SKM-1 (cell line): Measurements from ENCODE around the gene ZCWPW1.

Experiments
- DNase-seq: peaks from one replicate; lab custom pipeline; 2025; ENCODE audit not compliant: unreplicated experiment; lab: John Stamatoyannopoulos, UW

Gene ZCWPW1

DNA sequence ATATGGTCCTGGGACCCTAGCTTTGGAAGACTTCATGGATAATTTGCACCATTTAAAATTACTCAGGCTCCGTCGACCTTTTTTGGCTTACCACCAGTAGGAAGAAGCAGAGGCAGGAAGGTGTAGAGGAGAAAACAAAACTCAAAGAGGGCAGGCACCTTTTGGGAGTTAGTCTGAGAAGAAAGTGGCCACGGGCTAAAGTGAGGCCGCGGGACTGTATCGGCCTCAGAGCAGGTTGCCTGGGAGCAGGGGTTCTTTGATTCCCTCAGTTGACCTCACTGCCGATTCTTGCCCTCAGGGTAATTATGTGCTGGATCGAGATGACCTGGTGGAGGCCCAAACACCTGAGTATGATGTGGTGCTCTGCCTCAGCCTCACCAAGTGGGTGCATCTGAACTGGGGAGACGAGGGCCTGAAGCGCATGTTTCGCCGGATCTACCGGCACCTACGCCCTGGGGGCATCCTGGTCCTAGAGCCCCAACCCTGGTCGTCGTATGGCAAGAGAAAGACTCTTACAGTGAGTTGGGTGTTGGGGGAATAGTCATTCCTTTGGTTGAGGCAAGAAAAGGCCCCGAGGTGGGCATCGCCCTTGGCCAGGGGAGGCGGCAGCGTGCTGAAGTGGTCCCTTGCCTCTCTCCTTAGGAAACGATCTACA, 4.2 kb upstream of the ZCWPW1 start:
- DNase-seq: no peak

DNA sequence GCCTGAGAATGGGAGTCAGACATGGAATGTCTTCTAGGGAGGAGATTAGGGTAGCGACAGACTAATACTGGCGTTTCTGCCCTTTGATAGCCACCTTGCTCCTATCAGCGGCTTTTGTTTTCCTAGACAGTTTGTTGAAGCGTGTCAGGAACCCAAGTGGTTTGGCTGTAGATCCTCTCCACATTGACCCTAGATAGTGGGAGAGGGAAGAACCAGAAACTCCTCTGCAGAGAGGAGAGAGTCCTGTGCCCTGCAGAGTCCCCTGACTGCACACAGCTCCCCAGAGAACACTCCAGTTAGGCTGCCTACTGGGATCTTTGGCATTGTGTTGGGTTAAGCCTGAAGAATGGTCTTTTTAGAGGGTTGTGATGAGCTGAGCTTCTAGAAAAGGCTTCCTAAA, 3.5 kb upstream of the ZCWPW1 start:
- no peak for DNase-seq

DNA sequence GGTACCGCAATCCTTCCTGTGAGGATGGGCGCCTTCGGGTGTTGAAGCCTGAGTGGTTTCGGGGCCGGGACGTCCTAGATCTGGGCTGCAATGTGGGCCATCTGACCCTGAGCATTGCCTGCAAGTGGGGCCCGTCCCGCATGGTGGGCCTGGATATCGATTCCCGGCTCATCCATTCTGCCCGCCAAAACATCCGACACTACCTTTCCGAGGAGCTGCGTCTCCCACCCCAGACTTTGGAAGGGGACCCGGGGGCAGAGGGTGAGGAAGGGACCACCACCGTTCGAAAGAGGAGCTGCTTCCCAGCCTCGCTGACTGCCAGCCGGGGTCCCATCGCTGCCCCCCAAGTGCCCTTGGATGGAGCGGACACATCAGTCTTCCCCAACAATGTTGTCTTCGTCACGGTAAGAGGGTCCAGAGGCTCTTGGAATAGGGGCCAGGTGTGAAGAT, 2.8 kb upstream of the ZCWPW1 start:
- DNase-seq: no peak

DNA sequence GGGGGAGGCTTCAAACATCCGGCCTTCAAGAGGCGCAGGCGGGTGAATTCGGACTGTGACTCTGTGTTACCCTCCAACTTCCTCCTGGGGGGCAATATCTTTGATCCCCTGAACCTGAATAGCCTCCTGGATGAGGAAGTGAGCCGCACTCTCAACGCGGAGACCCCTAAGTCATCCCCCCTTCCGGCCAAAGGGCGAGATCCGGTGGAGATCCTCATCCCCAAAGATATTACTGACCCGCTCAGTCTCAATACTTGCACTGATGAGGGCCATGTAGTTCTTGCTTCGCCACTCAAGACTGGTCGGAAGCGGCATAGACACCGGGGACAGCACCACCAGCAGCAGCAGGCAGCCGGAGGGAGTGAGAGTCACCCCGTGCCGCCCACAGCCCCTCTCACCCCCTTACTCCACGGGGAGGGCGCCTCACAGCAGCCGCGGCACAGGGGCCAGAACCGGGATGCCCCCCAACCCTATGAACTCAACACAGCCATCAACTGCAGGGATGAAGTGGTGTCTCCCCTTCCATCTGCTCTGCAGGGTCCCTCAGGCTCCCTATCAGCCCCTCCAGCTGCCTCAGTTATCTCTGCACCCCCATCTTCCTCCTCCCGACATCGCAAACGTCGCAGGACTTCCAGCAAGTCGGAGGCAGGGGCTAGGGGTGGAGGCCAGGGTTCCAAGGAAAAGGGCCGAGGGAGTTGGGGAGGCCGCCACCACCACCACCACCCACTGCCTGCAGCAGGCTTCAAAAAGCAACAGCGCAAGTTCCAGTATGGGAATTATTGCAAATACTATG, 2.2 kb upstream of the ZCWPW1 start:
- no peak for DNase-seq

DNA sequence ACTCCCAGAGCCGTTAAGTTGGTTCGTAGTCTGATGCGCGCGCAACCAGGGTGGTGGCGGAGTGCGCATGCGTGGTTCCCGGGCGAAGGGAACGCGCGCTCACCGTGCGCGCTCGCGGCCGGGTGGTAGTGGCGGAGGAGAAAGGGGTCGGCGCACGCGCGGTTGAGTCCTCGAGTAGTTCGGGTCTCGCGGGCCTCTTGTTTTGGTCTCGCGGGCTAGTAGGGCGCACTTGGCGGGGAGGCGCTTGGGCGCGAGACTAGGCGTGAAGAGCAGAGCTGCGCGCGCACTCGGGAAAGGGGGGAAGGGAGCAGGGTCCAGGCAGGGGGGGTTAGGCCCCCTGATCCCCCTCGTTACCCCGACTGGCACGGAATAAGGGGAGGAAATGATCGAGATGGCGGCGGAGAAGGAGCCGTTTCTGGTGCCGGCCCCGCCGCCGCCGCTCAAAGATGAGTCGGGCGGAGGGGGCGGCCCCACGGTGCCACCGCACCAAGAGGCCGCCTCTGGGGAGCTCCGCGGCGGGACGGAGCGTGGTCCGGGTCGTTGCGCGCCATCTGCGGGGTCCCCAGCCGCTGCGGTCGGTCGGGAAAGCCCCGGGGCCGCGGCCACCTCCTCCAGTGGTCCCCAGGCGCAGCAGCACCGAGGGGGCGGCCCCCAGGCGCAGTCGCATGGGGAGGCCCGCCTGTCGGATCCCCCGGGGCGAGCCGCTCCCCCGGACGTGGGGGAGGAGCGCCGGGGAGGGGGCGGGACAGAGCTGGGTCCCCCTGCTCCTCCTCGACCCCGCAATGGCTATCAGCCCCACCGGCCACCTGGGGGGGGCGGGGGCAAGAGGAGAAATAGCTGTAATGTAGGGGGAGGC, 1.4 kb upstream of the ZCWPW1 start, which contains the start of gene MEPCE:
TSS of gene MEPCE (plus strand) at position 195 of the 856 bp plus-strand sequence. CDS start at position 383, 188 bp downstream.
- peak; percentile 81 for DNase-seq

DNA sequence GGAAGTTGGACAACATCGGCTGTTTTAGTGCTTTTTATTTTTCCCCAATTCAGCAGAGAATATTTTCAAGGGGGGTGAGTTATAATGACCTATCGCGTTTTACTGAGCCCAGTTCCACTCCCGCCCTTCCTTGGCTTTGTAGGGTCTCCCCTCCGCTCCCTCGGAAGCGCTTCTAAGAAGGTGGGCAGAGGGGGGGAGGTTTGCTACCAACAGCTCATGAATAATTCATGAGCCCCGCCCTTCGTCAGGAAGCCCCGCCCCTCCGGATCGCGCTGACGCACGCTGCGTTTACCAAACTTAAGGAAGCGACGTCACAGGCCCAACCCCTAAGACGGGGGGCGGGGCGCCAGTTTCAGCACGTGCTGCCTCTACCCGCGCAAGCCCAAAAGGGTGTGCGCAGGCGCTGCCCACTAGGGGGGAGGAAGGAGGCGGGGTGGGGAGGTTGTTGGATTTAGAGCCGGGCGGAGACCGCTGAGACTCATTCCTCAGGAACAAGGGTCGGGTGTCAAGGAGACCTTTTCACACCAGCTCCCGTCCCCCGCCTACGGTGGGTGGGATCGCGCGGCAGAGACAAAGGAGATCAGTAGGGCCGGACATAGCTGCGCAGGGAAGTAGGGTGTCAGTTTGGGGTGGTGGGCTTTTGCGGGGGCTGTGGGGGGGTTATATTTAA, 599 bp upstream of the ZCWPW1 start:
- DNase-seq: peak; percentile 97

DNA sequence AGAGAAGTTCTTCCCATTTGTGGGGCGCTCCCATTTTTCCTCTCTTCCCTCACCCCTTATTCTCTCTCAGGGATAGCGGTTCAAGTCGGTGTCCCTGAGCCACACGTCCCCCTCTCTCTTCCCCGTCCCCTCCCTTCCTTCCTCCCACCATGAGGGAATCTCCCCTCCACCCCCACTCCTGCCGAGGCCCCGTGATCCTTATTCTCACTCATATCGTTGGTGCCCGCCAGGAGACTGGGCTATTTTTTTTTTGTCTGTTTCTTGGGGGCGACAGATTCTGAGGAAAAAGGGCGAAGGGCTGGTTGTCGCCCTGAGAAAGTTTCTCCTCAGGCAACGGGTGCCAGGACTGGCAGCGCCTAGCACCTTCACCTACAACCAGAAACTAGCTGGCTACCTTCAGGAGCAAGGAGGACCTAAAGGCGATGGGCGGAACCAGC, 723 bp downstream of the ZCWPW1 start:
- DNase-seq: no peak

DNA sequence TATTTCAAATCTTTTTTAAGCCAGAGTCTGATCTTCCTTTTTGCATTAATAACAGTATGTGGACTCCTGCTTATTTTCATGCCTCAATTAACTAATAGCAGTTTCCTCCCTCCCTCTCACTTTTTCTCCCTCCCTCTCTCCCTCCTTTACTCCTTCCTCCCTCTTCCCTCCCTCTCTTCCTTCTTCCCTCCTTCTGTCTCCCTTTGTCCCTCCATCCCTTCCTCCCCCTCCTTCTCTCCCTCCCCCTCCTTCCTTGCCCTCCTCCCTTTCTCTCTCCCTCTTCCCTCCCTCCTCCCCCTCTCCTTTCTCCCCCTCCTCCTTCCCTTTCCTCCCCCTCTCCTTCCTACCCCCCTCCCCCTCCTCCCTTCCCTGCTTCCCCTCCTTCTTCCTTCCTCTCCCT, 2.0 kb downstream of the ZCWPW1 start:
- no peak for DNase-seq

DNA sequence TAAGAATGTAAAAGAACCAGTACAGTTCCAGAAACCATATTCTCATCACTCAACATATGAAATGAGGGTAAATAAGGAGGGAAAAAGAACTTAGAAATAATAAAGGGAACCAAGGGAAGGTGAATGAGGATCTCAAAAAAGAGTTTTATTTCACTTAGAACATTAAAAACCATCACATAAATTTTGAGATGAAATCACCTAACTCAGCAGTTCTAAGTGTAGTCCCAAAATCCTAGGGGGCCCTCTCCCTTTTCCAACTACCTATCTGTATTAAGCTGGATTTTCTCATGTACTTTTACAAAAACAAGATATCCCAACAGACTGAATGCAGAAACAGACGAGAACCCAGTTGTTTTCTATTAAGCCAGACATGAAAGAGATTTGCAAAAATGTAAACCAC, 3.2 kb downstream of the ZCWPW1 start:
- DNase-seq: no peak

DNA sequence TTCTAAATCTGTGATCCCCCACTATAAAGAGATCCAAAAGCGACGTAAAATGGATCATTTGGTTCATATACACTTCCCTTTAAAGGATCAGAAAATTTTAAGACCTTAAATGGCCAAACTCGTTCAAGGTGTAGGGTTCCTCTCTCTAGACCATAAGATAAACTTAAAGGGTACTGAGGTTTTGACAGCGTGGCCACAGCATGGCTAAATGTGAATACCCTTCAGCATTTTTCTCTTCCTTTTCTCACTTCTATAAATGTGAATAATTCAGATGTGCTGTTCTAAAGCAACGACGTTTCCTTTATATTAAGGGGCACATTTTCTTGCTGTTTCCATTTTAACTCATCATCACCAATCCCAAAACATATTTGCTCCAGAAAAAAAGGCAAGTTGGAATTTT, 5.2 kb downstream of the ZCWPW1 start:
- no peak for DNase-seq

DNA sequence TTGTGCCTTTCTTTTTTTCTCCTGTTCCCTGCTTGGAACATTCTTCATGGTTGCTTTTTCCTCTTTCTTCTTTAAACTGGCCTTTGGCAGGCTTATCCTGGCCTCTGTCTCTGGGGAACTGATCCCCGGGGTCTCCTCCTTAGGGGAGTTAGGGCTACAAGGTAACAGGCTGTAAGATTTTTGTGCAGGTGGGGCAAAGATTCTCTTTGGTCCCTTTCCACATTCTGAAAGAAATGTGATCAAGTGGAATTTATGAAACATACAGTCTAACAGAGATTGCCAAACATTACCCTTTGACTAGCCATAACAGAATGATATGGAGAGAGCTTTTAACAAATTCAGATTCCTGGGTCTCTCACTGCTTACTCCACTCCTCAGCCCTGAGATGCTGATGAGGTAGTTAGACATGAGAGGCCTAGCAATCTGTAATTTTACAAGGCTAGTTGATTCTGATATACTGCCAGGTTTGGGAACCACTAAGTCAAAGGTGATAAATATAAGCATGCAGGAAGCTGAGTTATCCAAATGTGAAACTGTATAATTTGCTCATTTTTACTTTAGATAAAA, 8.8 kb downstream of the ZCWPW1 start:
- DNase-seq: no peak

DNA sequence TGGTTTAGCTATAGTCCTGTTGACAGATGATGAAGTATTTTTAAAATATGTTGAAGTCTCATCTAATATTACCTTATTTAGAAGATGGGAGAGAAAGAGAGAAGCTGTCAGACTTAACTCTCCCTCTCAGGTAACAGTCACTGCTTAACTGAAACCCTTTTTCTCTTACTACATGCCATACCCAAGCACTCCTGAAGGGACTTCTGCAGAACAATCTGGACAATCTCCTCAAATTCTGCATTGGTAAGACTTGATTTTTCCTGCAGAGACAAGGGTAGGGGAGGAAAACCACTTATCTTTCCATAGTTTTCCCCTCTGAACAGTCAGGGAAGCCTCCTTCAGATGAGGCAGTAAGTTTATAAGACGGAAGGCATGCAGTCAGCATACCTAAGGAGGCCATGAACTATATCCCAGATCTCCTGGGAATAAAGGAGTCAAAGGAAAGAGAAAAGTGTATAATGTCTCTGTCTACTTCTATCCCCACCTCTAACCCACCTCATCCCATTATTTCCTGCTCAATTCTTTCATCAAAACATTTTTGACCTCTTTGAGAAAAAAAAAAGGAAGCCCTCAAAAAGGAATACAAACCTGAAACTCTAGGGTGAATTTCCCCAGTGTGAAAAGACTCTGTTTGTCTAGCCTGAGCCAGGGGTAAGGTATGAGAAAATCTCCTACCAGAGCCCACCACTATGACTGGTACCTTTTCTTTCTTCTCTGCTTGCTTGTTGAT, 9.4 kb downstream of the ZCWPW1 start:
- no peak for DNase-seq

DNA sequence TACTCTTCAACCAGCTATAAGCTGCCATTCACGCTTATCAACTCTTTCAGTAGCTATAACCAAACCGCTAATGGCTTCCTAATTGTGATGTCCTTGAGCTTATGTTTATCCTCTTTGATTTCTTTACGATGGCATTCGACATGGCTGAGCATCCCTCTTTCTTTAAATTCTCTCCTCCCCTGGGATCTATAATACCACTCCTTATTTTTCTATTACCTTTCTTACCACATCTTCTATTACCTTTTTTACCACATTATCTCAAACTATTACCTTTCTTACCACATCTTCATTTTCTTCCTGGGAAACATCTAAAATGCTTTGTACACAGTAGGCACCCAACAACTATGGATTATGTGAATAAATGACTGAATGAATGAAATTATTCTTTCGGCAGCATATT, 13.1 kb downstream of the ZCWPW1 start:
- no peak for DNase-seq

DNA sequence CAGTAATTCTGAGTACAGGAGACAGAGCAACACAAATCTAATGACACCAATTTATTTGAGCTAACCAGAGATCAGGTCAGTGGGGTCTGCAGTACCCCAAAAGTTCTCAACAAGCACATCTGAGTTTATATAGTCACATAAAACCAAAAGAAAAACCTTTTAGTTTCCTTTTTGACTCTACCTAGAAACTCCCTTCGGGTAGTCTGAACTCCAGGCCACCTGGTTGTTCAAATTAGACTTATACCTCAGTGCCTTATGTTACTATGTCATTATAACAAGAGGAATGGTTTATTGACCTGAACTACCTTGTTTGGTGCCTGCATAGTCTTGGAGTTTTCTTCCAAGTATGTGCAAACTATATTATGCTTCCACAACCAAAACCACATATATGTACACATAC, 14.6 kb downstream of the ZCWPW1 start:
- DNase-seq: no peak

DNA sequence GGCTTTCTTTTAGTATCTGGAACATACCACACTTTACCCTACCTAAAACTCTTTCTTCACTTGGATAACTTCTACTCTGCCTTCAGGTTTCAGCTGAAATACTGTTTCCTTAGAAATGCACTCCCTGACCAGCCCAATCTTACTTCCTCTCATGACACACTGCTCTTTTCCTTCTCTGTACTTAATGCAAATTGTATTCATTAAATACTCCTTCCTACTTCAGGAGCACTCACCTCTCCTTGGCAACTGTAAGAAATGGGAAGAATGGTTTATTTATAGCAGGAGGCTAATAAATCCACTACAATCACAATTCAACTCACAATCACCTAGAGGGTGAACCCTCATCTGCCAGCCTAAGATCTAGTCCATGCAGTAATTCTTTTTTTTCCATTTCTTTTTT, 15.2 kb downstream of the ZCWPW1 start:
- DNase-seq: peak; percentile 50

DNA sequence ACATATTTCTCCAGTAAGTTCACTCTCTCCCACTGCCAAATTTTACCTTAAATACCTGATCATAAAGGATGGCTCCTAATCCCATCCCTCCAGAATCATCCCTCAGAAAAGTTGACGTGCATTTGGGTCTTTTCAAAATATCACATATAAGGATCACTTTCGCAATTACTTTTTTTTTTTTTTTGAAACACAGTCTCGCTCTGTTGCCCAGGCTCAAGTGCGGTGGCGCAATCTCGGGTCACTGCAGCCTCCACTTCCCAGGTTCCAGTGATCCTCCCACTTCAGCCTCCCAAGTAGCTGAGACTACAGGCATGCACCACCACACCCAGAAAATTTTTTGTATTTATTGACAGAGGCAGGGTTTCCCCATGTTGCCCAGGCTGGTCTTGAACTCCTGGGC, 17.4 kb downstream of the ZCWPW1 start:
- no peak for DNase-seq

DNA sequence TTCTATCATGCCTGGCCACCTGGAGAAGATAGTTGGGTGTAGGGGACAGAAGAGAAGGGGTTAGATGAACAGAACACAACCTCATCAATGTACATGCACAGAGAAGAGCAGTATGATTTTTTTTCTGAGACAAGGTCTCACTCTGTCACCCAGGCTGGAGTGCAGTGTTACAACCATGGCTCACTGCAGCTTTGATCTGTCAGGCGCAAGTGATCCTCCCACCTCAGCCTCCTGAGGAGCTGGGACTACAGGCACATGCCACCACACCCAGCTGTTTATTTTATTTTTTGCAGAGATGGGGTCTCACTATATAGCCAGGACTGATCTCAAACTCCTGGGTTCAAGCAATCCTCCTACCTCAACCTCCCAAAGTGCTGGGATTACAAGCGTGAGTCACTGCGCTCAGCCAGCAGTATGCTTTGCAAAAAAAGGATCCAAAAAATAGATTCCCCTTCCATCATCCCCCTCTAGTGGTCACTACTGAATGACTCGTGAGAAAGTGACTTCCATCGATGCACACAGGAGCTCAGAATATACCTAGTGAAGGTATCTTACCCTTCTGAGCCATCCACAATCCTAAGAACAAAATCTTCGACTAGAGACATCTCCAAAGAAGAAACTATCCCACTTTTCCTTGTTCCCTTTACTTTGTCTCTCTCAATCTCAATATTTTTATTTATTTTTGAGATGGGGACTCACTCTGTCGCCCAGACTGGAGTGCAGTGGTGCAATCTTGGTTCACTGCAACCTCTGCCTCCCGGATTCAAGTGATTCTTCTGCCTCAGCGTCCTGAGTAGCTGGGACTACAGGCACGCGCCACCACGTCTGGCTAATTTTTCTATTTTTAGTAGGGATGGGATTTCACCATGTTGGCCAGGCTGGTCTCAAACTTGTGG, 21.0 kb downstream of the ZCWPW1 start:
- DNase-seq: peak; percentile 77

DNA sequence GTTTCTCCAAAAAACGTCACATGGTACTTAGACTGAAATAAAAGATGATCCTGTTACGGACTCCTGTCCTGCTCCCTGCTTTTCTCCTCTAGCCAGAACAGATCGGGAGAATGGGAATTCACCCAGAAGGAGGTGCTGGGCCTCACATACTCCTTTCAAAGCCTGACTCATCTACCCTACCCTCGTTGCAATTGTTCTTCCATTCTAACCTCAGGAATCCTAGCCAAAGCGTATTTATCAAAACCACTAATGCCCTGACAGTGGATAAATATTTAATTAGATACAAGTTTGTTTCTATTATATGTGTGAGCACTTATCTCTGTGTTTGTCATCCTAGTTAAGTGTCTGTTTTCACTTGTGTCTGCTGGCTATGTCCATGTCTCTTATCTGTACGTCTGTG, 21.7 kb downstream of the ZCWPW1 start:
- DNase-seq: no peak

DNA sequence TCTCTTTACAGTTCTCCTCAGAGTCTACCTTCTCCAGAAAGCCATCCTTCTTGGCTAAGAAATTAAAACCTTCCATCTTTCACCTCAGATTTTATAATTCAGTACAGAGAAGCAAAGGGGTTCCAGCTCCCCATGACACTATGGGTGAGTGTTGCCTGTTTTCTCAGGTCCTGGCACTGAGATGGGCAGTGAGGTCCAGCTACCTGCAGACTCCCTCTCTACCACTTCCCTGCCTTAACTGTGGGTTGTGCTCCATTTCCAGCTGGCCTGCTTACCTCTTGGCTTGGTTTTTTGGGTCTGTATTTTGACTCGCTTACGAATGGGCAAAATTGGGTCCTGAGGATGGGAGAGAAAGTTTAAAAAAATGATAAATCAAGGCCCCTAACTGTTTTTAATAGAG, 26.3 kb downstream of the ZCWPW1 start:
- no peak for DNase-seq
